ENCODE results near the gene PACS2.

DNA sequence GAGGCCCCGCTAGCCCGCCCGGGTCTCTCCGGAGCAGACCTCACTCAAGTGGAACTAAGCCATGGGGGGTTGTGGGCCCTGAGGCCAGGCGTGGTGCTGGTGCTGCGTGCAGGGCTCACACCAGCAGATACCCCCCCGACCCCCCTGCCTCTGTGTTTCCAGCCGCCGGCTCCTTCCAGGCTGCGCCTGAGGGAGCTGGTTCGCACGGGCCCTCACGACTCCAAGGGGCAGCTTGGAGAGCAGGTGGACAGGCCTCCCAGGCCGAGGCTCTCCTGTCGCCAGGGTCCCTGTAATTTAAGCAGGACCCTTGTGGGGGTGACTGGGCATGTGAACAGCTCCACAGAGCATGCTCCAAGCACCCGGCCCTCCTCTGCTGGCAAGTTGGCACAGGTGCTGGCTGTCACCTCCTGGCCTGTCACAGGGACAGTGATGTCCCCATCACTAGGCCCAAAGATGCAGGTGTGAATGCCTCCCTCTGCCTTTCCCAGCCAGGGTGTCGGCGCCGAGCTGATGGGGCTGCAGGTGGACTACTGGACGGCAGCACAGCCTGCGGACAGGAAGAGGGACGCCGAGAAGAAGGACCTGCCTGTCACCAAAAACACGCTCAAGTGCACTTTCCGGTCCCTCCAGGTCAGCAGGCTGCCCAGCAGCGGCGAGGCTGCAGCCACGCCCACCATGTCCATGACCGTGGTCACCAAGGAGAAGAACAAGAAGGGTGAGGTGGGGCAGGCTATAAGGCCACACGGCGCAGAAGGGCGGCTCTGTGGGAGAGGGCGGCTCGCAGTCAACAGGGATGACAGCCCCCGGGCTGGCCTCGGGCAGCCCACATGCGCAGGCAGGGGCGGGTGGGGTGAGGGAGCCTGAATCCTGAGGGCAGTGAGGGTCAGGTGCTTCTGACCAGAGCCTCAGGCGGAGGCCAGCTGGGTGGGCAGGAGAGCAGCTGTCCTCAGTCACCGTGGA, 77.9 kb downstream of the PACS2 start:
- TF ChIP-seq, protein P1, sequence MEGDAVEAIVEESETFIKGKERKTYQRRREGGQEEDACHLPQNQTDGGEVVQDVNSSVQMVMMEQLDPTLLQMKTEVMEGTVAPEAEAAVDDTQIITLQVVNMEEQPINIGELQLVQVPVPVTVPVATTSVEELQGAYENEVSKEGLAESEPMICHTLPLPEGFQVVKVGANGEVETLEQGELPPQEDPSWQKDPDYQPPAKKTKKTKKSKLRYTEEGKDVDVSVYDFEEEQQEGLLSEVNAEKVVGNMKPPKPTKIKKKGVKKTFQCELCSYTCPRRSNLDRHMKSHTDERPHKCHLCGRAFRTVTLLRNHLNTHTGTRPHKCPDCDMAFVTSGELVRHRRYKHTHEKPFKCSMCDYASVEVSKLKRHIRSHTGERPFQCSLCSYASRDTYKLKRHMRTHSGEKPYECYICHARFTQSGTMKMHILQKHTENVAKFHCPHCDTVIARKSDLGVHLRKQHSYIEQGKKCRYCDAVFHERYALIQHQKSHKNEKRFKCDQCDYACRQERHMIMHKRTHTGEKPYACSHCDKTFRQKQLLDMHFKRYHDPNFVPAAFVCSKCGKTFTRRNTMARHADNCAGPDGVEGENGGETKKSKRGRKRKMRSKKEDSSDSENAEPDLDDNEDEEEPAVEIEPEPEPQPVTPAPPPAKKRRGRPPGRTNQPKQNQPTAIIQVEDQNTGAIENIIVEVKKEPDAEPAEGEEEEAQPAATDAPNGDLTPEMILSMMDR (IDR thresholded peaks at IDR 0.05), result no peak
- TF ChIP-seq EZH2 (IDR thresholded peaks at IDR 0.05), result no peak
- no peak for TF ChIP-seq EZH2phosphoT487 (IDR thresholded peaks at IDR 0.05)
